ENCODE data around the gene CAMTA1.
A peak's percentile ranks its signal among the peaks of the same experiment; 100 is the strongest.

The CAMTA1 gene

DNA sequence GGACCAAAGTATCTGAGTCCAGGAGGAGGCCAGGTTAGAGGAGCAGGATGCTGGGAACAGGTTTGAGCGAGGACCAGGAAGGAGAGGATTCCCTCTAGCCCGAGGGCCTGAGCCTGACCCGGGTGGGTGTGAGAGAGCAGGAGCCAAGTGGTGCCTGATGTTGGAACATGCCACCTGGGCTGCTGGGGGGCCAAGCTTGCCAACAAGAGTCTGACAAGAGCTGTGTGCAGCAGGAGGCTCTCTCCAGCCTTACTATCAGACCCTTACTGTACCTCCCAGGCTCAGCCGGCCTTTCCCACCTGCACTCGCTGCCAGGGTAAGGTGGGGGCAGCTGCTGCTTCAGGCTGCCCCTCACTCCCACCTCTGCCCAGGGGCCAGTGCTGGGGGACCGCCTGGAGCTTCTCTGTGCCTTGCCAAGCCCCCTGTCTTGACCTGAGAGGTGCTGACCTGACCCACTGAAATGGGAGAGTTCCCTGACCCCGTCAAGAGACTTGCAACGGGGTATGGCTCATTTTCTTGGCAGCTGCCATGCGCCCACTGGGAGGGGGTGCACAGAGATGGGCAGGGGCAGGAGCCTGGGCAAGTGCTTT, 826.3 kb downstream of the CAMTA1 start:
- DNase-seq (ENCODE audit: low read depth), result no peak
- TF ChIP-seq, protein P1, sequence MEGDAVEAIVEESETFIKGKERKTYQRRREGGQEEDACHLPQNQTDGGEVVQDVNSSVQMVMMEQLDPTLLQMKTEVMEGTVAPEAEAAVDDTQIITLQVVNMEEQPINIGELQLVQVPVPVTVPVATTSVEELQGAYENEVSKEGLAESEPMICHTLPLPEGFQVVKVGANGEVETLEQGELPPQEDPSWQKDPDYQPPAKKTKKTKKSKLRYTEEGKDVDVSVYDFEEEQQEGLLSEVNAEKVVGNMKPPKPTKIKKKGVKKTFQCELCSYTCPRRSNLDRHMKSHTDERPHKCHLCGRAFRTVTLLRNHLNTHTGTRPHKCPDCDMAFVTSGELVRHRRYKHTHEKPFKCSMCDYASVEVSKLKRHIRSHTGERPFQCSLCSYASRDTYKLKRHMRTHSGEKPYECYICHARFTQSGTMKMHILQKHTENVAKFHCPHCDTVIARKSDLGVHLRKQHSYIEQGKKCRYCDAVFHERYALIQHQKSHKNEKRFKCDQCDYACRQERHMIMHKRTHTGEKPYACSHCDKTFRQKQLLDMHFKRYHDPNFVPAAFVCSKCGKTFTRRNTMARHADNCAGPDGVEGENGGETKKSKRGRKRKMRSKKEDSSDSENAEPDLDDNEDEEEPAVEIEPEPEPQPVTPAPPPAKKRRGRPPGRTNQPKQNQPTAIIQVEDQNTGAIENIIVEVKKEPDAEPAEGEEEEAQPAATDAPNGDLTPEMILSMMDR (IDR thresholded peaks at IDR 0.05; ENCODE audit: insufficient read depth, low read depth, low read length, missing control alignments), result no peak
- H3K4me3 ChIP-seq (ENCODE audit: low read depth, low read length), result no peak overlapping the region

DNA sequence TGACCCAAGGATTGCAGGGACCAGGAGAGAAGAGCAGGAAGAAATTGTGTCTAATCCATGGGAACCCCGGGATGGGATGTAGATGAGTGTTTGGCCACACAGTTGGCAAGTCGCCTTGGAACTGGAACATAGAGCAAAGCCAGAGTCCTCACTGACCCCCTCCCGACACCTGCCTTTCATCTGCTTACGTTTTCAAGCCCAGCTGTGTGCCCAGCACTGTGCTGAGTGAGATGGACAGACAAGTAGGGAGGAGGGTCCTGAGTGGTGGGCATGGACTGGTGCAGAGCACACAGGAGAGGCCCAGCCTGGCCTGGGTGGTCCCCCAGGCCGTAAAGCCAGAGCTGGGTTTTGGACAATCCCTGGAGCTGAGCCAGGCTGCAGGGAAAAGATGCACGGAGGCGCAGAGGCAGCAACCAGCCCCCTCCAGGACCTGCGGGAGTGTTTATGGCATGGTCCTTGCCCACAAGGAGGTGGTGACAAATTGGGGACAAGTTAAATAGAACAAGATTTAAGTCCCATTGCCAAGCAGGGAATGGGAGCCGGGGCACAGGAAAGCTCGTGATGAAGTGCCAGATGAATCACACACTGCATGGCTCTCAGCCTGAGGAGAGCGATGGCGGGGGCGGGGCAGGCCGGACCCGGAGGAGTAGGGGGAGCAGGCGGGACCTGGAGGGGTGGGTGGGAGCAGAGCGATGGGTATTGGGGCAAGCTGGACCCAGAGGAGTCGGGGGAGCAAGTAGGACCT, 828.0 kb downstream of the CAMTA1 start:
- DNase-seq (ENCODE audit: low read depth), result no peak
- TF ChIP-seq, protein P1 (IDR thresholded peaks at IDR 0.05; ENCODE audit: insufficient read depth, low read depth, low read length, missing control alignments), result no peak
- no peak overlapping the region for H3K4me3 ChIP-seq (ENCODE audit: low read depth, low read length)

DNA sequence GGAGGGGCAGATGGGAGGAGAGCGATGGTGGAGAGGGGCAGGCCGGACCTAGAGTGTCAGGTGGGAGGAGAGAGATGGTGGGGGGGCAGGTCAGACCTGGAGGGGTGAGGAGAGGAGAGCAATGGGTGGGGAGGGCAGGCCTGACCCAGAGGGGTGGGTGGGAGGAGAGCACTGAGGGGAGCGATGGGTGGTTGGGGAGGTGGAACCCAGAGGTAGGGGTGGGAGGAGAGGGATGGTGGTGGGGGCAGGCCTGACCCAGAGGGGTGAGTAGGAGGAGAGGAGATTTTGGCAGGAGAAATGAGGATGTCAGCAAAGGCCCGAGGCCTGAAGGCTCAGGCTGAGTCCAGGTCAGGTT, 828.6 kb downstream of the CAMTA1 start:
- TF ChIP-seq, protein P1 (IDR thresholded peaks at IDR 0.05; ENCODE audit: insufficient read depth, low read depth, low read length, missing control alignments), result no peak
- DNase-seq (ENCODE audit: low read depth), result no peak

DNA sequence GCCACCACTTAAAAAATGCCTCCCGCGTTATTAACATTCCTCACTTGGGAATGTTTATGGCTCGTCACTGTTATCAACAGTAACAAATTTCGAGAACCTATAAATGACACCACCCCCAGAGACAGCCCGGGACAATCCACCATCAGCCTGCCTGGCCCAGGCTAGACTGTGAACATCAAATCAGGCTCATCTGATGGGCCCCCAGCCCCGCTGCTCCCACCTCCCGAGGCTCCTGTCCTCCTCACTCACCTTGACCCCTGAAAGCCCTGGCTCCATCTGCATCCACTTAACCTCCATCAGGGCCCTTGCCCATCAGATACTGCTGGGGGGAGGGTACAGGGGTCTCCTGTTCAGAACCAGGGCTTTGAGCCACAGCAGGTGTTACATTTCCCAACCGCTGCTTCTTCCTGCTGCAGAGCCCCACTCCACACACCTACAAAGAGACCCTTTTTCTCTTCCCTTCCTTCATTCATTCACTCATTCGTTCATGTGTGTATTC, 829.4 kb downstream of the CAMTA1 start:
- TF ChIP-seq, protein P1 (IDR thresholded peaks at IDR 0.05; ENCODE audit: insufficient read depth, low read depth, low read length, missing control alignments), result no peak
- DNase-seq (ENCODE audit: low read depth), result no peak
- no peak overlapping the region for H3K4me3 ChIP-seq (ENCODE audit: low read depth, low read length)

More for the DNA sequence above, 828.6 kb downstream of the CAMTA1 start:
- no peak overlapping the region for H3K4me3 ChIP-seq (ENCODE audit: low read depth, low read length)

DNA sequence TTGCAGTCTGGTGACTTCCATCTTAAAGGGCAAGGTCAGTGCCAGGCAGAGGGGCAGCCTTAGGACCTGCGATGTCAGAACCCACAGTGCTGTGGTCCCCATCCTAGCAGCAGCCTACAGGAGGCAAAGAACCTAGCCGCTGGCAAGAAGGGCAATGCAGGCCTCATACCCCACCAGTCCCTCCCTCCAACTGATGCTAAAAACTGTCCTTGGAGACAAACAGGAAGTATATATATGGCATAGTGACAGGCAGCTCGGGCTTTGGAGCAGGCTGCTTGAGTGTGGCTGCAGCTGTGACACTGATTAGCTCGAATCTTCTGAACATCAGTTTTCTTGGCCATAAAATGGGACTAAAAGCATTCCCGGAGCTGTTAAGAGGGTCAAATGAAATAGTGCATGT, 829.9 kb downstream of the CAMTA1 start:
- H3K4me3 ChIP-seq (ENCODE audit: low read depth, low read length), result no peak overlapping the region
- TF ChIP-seq, protein P1 (IDR thresholded peaks at IDR 0.05; ENCODE audit: insufficient read depth, low read depth, low read length, missing control alignments), result no peak
- no peak for DNase-seq (ENCODE audit: low read depth)

DNA sequence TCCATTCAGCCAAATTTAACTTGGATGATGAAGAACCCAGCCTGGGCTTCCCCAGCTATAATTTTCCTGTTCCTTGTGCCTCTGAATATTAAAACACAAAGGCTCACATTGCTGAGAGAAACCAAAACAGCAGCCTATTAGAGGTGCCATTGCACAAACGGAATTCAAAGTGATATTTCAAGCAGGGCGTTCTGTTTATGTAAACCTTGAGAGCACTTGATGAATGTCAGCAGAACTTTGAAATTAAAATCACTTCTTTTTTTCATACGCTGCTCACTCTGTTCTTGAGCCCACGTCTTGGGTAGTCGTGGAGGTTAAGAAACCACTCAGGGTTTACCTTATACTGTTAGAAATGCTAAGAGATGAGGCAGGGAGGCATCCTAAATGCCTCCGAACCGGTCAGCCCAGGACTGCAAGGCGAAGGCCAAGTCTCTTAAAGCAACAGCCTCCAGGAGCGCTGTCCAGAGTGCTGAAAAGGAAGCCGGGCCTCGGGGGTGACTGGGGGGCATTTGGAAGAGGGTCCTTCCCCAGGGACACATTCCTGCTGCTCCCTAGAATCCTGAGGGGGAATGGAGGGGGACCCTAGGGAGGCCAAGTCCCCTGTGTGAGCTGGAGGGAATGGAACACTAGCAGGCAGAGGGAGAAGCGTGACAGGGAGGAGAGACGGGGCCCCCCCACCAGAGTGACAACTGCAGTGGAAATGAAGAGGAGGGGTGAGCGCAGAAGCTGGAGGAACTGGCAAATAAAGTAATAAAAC, 831.0 kb downstream of the CAMTA1 start:
- DNase-seq (ENCODE audit: low read depth), result peak; percentile 8
- no peak overlapping the region for H3K4me3 ChIP-seq (ENCODE audit: low read depth, low read length)
- TF ChIP-seq, protein P1 (IDR thresholded peaks at IDR 0.05; ENCODE audit: insufficient read depth, low read depth, low read length, missing control alignments), result no peak

Measured in GM12865 (cell line).